GM23338 (cell line): ENCODE results near the gene BTK.

Source experiments
- CREB1 ChIP-seq: fragments of 250-450 bp; sonication (Bioruptor Pico); IDR thresholded peaks from 2 replicates; pipeline ENCODE4 v1.5.0; 2020; ENCODE audit warnings: low read depth, mild to moderate bottlenecking, moderate library complexity
- CTCF ChIP-seq, 2 experiments: fragments of 200-600 bp in 1 of 2; sonication (generic) in 1 of 2; conservative IDR thresholded peaks; 2 replicates each; pipeline versions ENCODE4 v1.5.1 to v1.6.1; 2016 to 2017; ENCODE audit warnings: antibody characterized with exemption in 2 of 2, low read depth in 2 of 2, mild to moderate bottlenecking in 2 of 2, moderate library complexity in 1 of 2
- ETS1 ChIP-seq: IDR thresholded peaks from 2 replicates; pipeline ENCODE4 v1.6.1; 2016; ENCODE audit warnings: antibody characterized with exemption
- EZH2 ChIP-seq: fragments of 200-600 bp; sonication (generic); IDR thresholded peaks from one replicate; pipeline ENCODE4 v1.8.0; 2017; ENCODE audit warnings: antibody characterized with exemption, mild to moderate bottlenecking, low read depth; ENCODE audit not compliant: unreplicated experiment
- EZH2phosphoT487 ChIP-seq: fragments of 200-600 bp; sonication (generic); IDR thresholded peaks from one replicate; pipeline ENCODE4 v1.8.1; 2018; ENCODE audit warnings: antibody characterized with exemption; ENCODE audit not compliant: unreplicated experiment
- JUNB ChIP-seq: IDR thresholded peaks from one replicate; pipeline ENCODE4 v1.6.1; 2016; ENCODE audit warnings: antibody characterized with exemption; ENCODE audit not compliant: unreplicated experiment
- NANOG ChIP-seq: IDR thresholded peaks from 2 replicates; pipeline ENCODE4 v1.6.1; 2016; ENCODE audit warnings: antibody characterized with exemption, borderline replicate concordance
- POLR2AphosphoS5 ChIP-seq: IDR thresholded peaks from 2 replicates; pipeline ENCODE4 v1.6.1; 2016; ENCODE audit warnings: antibody characterized with exemption, low read depth
- ZNF114 ChIP-seq: fragments of 250-450 bp; sonication (Bioruptor Pico); IDR thresholded peaks from 2 replicates; pipeline ENCODE4 v1.5.0; 2020; ENCODE audit warnings: mild to moderate bottlenecking, moderate library complexity
- ZNF331 ChIP-seq: fragments of 250-450 bp; sonication (Bioruptor Pico); IDR thresholded peaks from 2 replicates; pipeline ENCODE4 v1.5.0; 2020; ENCODE audit warnings: low read depth, mild to moderate bottlenecking, moderate library complexity
- ZNF462 ChIP-seq: fragments of 250-450 bp; sonication (Bioruptor Pico); IDR thresholded peaks from 2 replicates; pipeline ENCODE4 v1.5.0; 2020; ENCODE audit warnings: mild to moderate bottlenecking, moderate library complexity
- TF ChIP-seq, protein P1 (sequence below): IDR thresholded peaks from one replicate; pipeline ENCODE4 v1.6.1; 2018; ENCODE audit warnings: antibody characterized with exemption; ENCODE audit not compliant: unreplicated experiment

GRCh38 chrX:101391831-101392230, 5.8 kb upstream of the BTK start:
- no peak for TF ChIP-seq CTCF (conservative IDR thresholded peaks at IDR 0.05; ENCODE audit: low read depth in 2 of 2)
- no peak for TF ChIP-seq EZH2
- no peak for TF ChIP-seq POLR2AphosphoS5
- no peak for TF ChIP-seq EZH2phosphoT487
- TF ChIP-seq CREB1 = no peak
- TF ChIP-seq, protein P1, sequence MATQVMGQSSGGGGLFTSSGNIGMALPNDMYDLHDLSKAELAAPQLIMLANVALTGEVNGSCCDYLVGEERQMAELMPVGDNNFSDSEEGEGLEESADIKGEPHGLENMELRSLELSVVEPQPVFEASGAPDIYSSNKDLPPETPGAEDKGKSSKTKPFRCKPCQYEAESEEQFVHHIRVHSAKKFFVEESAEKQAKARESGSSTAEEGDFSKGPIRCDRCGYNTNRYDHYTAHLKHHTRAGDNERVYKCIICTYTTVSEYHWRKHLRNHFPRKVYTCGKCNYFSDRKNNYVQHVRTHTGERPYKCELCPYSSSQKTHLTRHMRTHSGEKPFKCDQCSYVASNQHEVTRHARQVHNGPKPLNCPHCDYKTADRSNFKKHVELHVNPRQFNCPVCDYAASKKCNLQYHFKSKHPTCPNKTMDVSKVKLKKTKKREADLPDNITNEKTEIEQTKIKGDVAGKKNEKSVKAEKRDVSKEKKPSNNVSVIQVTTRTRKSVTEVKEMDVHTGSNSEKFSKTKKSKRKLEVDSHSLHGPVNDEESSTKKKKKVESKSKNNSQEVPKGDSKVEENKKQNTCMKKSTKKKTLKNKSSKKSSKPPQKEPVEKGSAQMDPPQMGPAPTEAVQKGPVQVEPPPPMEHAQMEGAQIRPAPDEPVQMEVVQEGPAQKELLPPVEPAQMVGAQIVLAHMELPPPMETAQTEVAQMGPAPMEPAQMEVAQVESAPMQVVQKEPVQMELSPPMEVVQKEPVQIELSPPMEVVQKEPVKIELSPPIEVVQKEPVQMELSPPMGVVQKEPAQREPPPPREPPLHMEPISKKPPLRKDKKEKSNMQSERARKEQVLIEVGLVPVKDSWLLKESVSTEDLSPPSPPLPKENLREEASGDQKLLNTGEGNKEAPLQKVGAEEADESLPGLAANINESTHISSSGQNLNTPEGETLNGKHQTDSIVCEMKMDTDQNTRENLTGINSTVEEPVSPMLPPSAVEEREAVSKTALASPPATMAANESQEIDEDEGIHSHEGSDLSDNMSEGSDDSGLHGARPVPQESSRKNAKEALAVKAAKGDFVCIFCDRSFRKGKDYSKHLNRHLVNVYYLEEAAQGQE = no peak
- TF ChIP-seq ZNF331 (CRISPR knock-in tag) = no peak
- TF ChIP-seq JUNB = no peak
- no peak for TF ChIP-seq ETS1
- TF ChIP-seq ZNF114 (CRISPR knock-in tag) = no peak
- TF ChIP-seq NANOG = no peak
- no peak for TF ChIP-seq ZNF462
